Neutrophil (primary cell): ENCODE results near the gene BTBD9.

Source experiments
- H3K27ac ChIP-seq: fragments of 200-600 bp; sonication (generic); 2 replicates; pipeline ENCODE4 v1.5.1; 2016; ENCODE audit warnings: mild to moderate bottlenecking, moderate library complexity
- H3K27me3 ChIP-seq: fragments of 200-600 bp; sonication (generic); 2 replicates; pipeline ENCODE4 v1.6.0; 2016; ENCODE audit warnings: mild to moderate bottlenecking
- H3K36me3 ChIP-seq: fragments of 200-600 bp; sonication (generic); 2 replicates; pipeline ENCODE4 v1.5.1; 2017
- H3K4me1 ChIP-seq, 2 experiments: fragments of 200-600 bp in 1 of 2; sonication (generic) in 1 of 2; 1 replicate in 1 of 2; 2 replicates in 1 of 2; pipeline versions ENCODE4 v1.5.1 to v1.6.1; 2013 to 2016; ENCODE audit warnings: low read depth in 1 of 2, low read length in 1 of 2, mild to moderate bottlenecking in 1 of 2, moderate library complexity in 1 of 2; ENCODE audit not compliant: control insufficient read depth in 1 of 2, insufficient read depth in 1 of 2
- H3K4me3 ChIP-seq, 2 experiments: fragments of 200-600 bp in 1 of 2; sonication (generic) in 1 of 2; 1 replicate in 1 of 2; 2 replicates in 1 of 2; pipeline ENCODE4 v1.5.1; 2013 to 2016; ENCODE audit warnings: low read depth in 1 of 2, low read length in 1 of 2, mild to moderate bottlenecking in 1 of 2, moderate library complexity in 1 of 2
- H3K9me3 ChIP-seq: fragments of 200-600 bp; sonication (generic); 2 replicates; pipeline ENCODE4 v1.5.1; 2016
- CTCF ChIP-seq: fragments of 200-600 bp; sonication (generic); IDR thresholded peaks from 2 replicates; pipeline ENCODE4 v1.5.1; 2016; ENCODE audit warnings: antibody characterized with exemption

BTBD9 gene

GRCh38 chr6:38404355-38404754, 235.4 kb downstream of the BTBD9 start:
- Histone ChIP-seq H3K36me3 (no peaks in the 10 kb centered on the region), H3K4me3 (no peak overlapping the region), H3K4me1 (no peaks in the 10 kb centered on the region), H3K27me3 (no peaks in the 10 kb centered on the region), H3K9me3 (no peaks in the 10 kb centered on the region), H3K27ac (no peak overlapping the region)
- no peak for TF ChIP-seq CTCF

- H3K27me3 ChIP-seq, result no peaks in the 10 kb centered on the region
- no peaks in the 10 kb centered on the region for H3K36me3 ChIP-seq
- no peak for TF ChIP-seq CTCF
- H3K4me1 ChIP-seq, result no peaks in the 10 kb centered on the region
- H3K9me3 ChIP-seq, result no peaks in the 10 kb centered on the region
- no peak overlapping the region for H3K4me3 ChIP-seq
- H3K27ac ChIP-seq, result no peak overlapping the region
Measured at GRCh38 chr6:38403548-38403947, 236.2 kb downstream of the BTBD9 start.

- Histone ChIP-seq H3K4me3 (no peak overlapping the region), H3K9me3 (no peaks in the 10 kb centered on the region), H3K27ac (no peak overlapping the region), H3K27me3 (no peaks in the 10 kb centered on the region), H3K4me1 (no peaks in the 10 kb centered on the region), H3K36me3 (no peaks in the 10 kb centered on the region)
- TF ChIP-seq CTCF, result no peak
Measured at GRCh38 chr6:38400764-38401163, 239.0 kb downstream of the BTBD9 start.

- no peaks in the 10 kb centered on the region for H3K9me3 ChIP-seq
Measured at GRCh38 chr6:38400101-38400500, 239.6 kb downstream of the BTBD9 start.

GRCh38 chr6:38396209-38396608, 243.5 kb downstream of the BTBD9 start:
- H3K27ac ChIP-seq, result no peak overlapping the region
- no peaks in the 10 kb centered on the region for H3K4me1 ChIP-seq
- TF ChIP-seq CTCF, result no peak
- no peaks in the 10 kb centered on the region for H3K9me3 ChIP-seq
- H3K36me3 ChIP-seq, result no peaks in the 10 kb centered on the region
- no peaks in the 10 kb centered on the region for H3K27me3 ChIP-seq
- H3K4me3 ChIP-seq, result no peak overlapping the region

More at GRCh38 chr6:38400101-38400500, 239.6 kb downstream of the BTBD9 start:
- TF ChIP-seq CTCF, result no peak
- no peaks in the 10 kb centered on the region for H3K36me3 ChIP-seq
- H3K27me3 ChIP-seq, result no peaks in the 10 kb centered on the region
- H3K4me3 ChIP-seq, result no peak overlapping the region
- H3K4me1 ChIP-seq, result no peaks in the 10 kb centered on the region
- no peak overlapping the region for H3K27ac ChIP-seq

- no peaks in the 10 kb centered on the region for H3K4me1 ChIP-seq
- H3K4me3 ChIP-seq, result no peak overlapping the region
- no peaks in the 10 kb centered on the region for H3K9me3 ChIP-seq
- no peak for TF ChIP-seq CTCF
- H3K27me3 ChIP-seq, result no peaks in the 10 kb centered on the region
- H3K36me3 ChIP-seq, result no peaks in the 10 kb centered on the region
- H3K27ac ChIP-seq, result no peak overlapping the region
Measured at GRCh38 chr6:38393986-38394385, 245.7 kb downstream of the BTBD9 start.
